WERI-Rb-1 (cell line): ENCODE data around the gene ZNF697.

Experiments used
- DNase-seq: peaks from one replicate; pipeline ENCODE4 v3.0.0-alpha.2; 2020
- H3K27ac ChIP-seq: fragments of 250-450 bp; sonication (Bioruptor Pico); 2 replicates; pipeline ENCODE4 v1.5.1; 2020; ENCODE audit warnings: mild to moderate bottlenecking, moderate library complexity
- H3K27me3 ChIP-seq: fragments of 250-450 bp; sonication (Bioruptor Pico); 2 replicates; pipeline ENCODE4 v1.5.1; 2021; ENCODE audit warnings: mild to moderate bottlenecking, low read depth, moderate library complexity; ENCODE audit not compliant: insufficient read depth, severe bottlenecking
- H3K36me3 ChIP-seq: fragments of 250-450 bp; sonication (Bioruptor Pico); 2 replicates; pipeline ENCODE4 v1.5.1; 2020; ENCODE audit warnings: mild to moderate bottlenecking, moderate library complexity
- H3K4me3 ChIP-seq: 2 replicates; pipeline ENCODE4 v1.5.1; 2011; ENCODE audit warnings: low read depth, mild to moderate bottlenecking, control low read depth, low read length
- H3K9me3 ChIP-seq: fragments of 250-450 bp; sonication (Bioruptor Pico); 2 replicates; pipeline ENCODE4 v1.5.1; 2021; ENCODE audit warnings: mild to moderate bottlenecking, moderate library complexity; ENCODE audit not compliant: severe bottlenecking
- CTCF ChIP-seq: IDR thresholded peaks from 2 replicates; pipeline ENCODE4 v1.5.1; 2011; ENCODE audit warnings: low read depth, mild to moderate bottlenecking, control low read depth, inconsistent platforms, low read length

The ZNF697 gene

DNA sequence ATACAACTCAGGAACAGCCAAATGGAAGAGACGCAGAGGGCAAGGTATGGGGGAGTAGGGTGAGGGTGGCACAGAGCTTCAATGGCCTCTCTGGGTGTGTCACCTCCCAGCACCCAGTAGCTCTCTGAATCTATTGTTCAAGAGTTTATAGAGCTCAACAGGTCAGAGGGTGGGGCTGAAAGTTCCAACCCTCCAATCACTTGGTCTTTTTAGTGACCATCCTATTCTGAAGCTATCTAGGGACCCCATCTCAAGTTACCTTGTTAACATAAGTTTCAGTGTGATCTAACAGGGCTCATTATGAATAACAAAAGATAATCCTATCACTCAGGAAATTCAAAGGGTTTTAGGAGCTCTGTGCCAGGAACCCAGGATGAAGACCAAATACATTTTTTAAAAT is 31.2 kb upstream of the ZNF697 start:
- H3K9me3 ChIP-seq = no peaks in the 10 kb centered on the region
- no peaks in the 10 kb centered on the region for H3K36me3 ChIP-seq
- no peak overlapping the region for H3K4me3 ChIP-seq
- no peak for TF ChIP-seq CTCF
- DNase-seq = no peak
- no peaks in the 10 kb centered on the region for H3K27me3 ChIP-seq
- no peak overlapping the region for H3K27ac ChIP-seq

- TF ChIP-seq CTCF = no peak
- Histone ChIP-seq H3K27me3 (no peaks in the 10 kb centered on the region), H3K36me3 (no peaks in the 10 kb centered on the region), H3K4me3 (no peak overlapping the region), H3K27ac (no peak overlapping the region), H3K9me3 (no peaks in the 10 kb centered on the region)
- no peak for DNase-seq
Observed at GRCh38 chr1:119676571-119677206, 28.6 kb upstream of the ZNF697 start.

DNA sequence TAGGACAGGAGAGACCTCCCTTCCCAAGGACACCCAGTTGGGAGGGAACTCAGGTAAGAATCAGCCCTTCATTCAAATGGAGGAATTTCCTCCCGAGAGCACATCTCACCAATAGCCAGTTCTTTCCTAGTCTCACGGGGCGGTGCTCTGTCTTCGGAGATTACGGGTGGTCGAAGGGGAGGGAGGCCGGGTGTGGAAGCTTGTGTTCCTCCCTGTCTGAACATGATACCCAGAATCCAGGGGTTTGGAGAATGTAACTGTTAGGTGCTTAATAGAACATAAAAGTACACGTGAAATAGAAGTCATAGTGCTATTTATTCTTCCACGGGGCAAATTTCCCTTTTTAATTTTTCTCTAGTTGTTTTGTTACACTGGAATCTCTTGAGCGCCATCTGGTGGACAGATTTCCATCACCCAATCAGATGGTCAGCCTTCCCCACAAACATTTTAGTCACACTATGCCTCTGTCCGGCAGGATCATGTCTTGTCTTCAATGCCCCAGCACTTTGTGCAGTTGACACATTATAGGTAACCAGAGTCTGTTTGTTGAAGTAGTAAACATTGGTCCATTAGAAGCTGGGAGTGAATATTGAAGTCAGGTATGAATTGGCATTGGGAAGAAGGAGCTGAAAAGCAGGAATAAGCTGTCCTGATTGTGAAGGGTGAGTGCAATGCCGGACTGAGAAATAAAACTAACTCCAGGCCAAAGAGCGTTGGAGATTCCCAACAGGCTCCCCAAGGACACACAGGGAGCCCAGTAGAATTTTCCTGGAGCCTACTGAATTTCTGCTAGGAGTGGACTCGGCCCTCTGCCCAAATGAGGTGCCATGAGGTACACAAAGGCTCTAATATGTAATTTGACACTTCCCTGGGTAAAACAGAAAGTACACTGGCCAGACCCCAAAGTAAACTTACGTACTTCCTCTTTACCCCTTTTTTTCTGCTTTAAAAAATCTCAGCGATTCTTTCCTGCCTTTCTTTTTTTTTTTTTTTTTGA is 27.6 kb upstream of the ZNF697 start:
- TF ChIP-seq CTCF = peak; percentile 53
- Histone ChIP-seq H3K36me3 (no peaks in the 10 kb centered on the region), H3K27me3 (no peaks in the 10 kb centered on the region), H3K9me3 (no peaks in the 10 kb centered on the region), H3K4me3 (peak overlapping the region; percentile 41), H3K27ac (no peak overlapping the region)
- DNase-seq = peak; percentile 78

GRCh38 chr1:119674835-119675289 is 26.8 kb upstream of the ZNF697 start:
- Histone ChIP-seq H3K27ac (no peak overlapping the region), H3K4me3 (peak overlapping the region; percentile 41)
- peak; percentile 61 for DNase-seq

GRCh38 chr1:119674111-119674526 is 26.1 kb upstream of the ZNF697 start:
- H3K27ac ChIP-seq = no peak overlapping the region
- no peak for DNase-seq
- H3K36me3 ChIP-seq = no peaks in the 10 kb centered on the region
- no peak overlapping the region for H3K4me3 ChIP-seq
- no peaks in the 10 kb centered on the region for H3K9me3 ChIP-seq
- no peaks in the 10 kb centered on the region for H3K27me3 ChIP-seq
- TF ChIP-seq CTCF = no peak

More at GRCh38 chr1:119674835-119675289, 26.8 kb upstream of the ZNF697 start:
- peak; percentile 67 for TF ChIP-seq CTCF
- no peaks in the 10 kb centered on the region for H3K27me3 ChIP-seq
- no peaks in the 10 kb centered on the region for H3K36me3 ChIP-seq
- no peaks in the 10 kb centered on the region for H3K9me3 ChIP-seq
